Endothelial cell of umbilical vein (primary cell): ENCODE measurements around the gene AUTS2. TPM values are rescaled to one million over a fixed set of nuclear protein-coding genes. Genes with fewer than 3 reads are reported as not detected.

Experiments used
- BruUV-seq: library from RNA; stranded (reverse); fragments of 400-500 nt; replicated peaks from 2 replicates; lab custom pipeline; 2021; lab: Mats Ljungman, UMichigan
- CTCF ChIA-PET: fragments of 300-600, 350-600 bp; sonication (Branson Sonifier 250); formaldehyde crosslinking; loops from one replicate; lab custom pipeline; 2021; ENCODE audit warnings: antibody characterized with exemption, inconsistent platforms; lab: Charles Lee
- POLR2A ChIA-PET: fragments of 300-600, 350-600 bp; sonication (Branson Sonifier 250); formaldehyde crosslinking; loops from one replicate; lab custom pipeline; 2021; ENCODE audit warnings: antibody characterized with exemption, inconsistent platforms; lab: Charles Lee
- DNase-seq: peaks from one replicate; pipeline ENCODE4 v3.0.0-alpha.2; 2011; ENCODE audit warnings: low read depth, low spot score
- FAIRE-seq: peaks from 2 replicates; lab custom pipeline; 2011; peaks lifted over from hg19 to GRCh38; lab: Jason Lieb, UNC
- H2AFZ ChIP-seq: 2 replicates; pipeline ENCODE4 v1.6.0; 2012; ENCODE audit warnings: low read depth, low read length, control low read depth, inconsistent platforms
- H3K27ac ChIP-seq: 2 replicates; pipeline ENCODE4 v1.5.1; 2011; ENCODE audit warnings: low read depth, mild to moderate bottlenecking, control low read depth, low read length, moderate library complexity; ENCODE audit not compliant: insufficient read depth
- H3K27me3 ChIP-seq, 2 experiments: 2 replicates each; pipeline versions ENCODE4 v1.6.0 to v1.6.1; 2011; ENCODE audit warnings: low read length in 2 of 2, mixed read lengths in 1 of 2; ENCODE audit not compliant: control insufficient read depth in 2 of 2, insufficient read depth in 2 of 2
- H3K36me3 ChIP-seq, 2 experiments: 2 replicates in 1 of 2; 3 replicates in 1 of 2; pipeline ENCODE4 v1.5.1; 2011; ENCODE audit warnings: low read length in 2 of 2, mild to moderate bottlenecking in 1 of 2, moderate library complexity in 1 of 2; ENCODE audit not compliant: control insufficient read depth in 2 of 2, insufficient read depth in 2 of 2; ENCODE audit errors: extremely low read depth in 1 of 2
- H3K4me1 ChIP-seq: 3 replicates; pipeline ENCODE4 v1.5.1; 2011; ENCODE audit warnings: mild to moderate bottlenecking, low read length; ENCODE audit not compliant: control insufficient read depth, insufficient read depth; ENCODE audit errors: extremely low read depth
- H3K4me2 ChIP-seq: 2 replicates; pipeline ENCODE4 v1.6.1; 2011; ENCODE audit warnings: low read length, control low read depth, mixed read lengths; ENCODE audit not compliant: insufficient read depth
- H3K4me3 ChIP-seq, 3 experiments: fragments of 200-600 bp in 1 of 3; sonication (generic), shearing (Covaris generic) in 1 of 3; replicated peaks in 1 of 3; 2 replicates each; pipeline ENCODE4 v1.5.1; 2011 to 2016; ENCODE audit warnings: control low read depth in 3 of 3, low read length in 3 of 3, mild to moderate bottlenecking in 2 of 3, inconsistent platforms in 1 of 3, low read depth in 1 of 3, moderate library complexity in 1 of 3; ENCODE audit not compliant: insufficient read depth in 1 of 3
- H3K79me2 ChIP-seq: 2 replicates; pipeline ENCODE4 v1.6.0; 2012; ENCODE audit warnings: low read length, inconsistent platforms; ENCODE audit not compliant: control insufficient read depth, insufficient read depth
- H3K9ac ChIP-seq: replicated peaks from 2 replicates; pipeline ENCODE3; 2011; ENCODE audit warnings: low read length, control low read depth; ENCODE audit not compliant: insufficient read depth; ENCODE audit errors: extremely low read depth
- H3K9me1 ChIP-seq: replicated peaks from 3 replicates; pipeline ENCODE4 v1.6.0; 2011; ENCODE audit warnings: mild to moderate bottlenecking, low read length; ENCODE audit not compliant: control insufficient read depth, insufficient read depth; ENCODE audit errors: extremely low read depth
- H3K9me3 ChIP-seq: replicated peaks from 2 replicates; pipeline ENCODE4 v1.5.1; 2012; ENCODE audit warnings: low read length, inconsistent platforms; ENCODE audit not compliant: control insufficient read depth, insufficient read depth
- H4K20me1 ChIP-seq: replicated peaks from 2 replicates; pipeline ENCODE3; 2011; ENCODE audit warnings: mild to moderate bottlenecking, low read length; ENCODE audit not compliant: control insufficient read depth, insufficient read depth; ENCODE audit errors: extremely low read depth
- CTCF ChIP-seq, 2 donors: IDR thresholded peaks; 1 replicate in 1 of 2; 2 replicates in 1 of 2; pipeline ENCODE4 v1.5.1; 2011; ENCODE audit warnings: low read length in 2 of 2, mild to moderate bottlenecking in 2 of 2, moderate library complexity in 2 of 2, control low read depth in 1 of 2, inconsistent platforms in 1 of 2, low read depth in 1 of 2; ENCODE audit not compliant: insufficient read depth in 1 of 2; ENCODE audit errors: extremely low read depth in 1 of 2
- EZH2 ChIP-seq: IDR thresholded peaks from 2 replicates; pipeline ENCODE4 v1.6.1; 2012; ENCODE audit warnings: borderline replicate concordance, low read depth, mild to moderate bottlenecking, moderate library complexity, low read length, inconsistent platforms; ENCODE audit not compliant: severe bottlenecking
- FOS ChIP-seq: IDR thresholded peaks from 2 replicates; pipeline ENCODE4 v1.6.1; 2011; ENCODE audit warnings: mild to moderate bottlenecking, low read length, moderate library complexity, borderline replicate concordance; ENCODE audit not compliant: insufficient read depth
- GATA2 ChIP-seq: IDR thresholded peaks from 2 replicates; pipeline ENCODE4 v1.7.0; 2011; ENCODE audit warnings: low read depth, mild to moderate bottlenecking, moderate library complexity, mixed read lengths, low read length; ENCODE audit not compliant: insufficient read length, insufficient read depth
- JUN ChIP-seq: IDR thresholded peaks from 2 replicates; pipeline ENCODE4 v1.6.1; 2011; ENCODE audit warnings: borderline replicate concordance, low read depth; ENCODE audit not compliant: insufficient read length, insufficient read depth
- MAX ChIP-seq: IDR thresholded peaks from 2 replicates; pipeline ENCODE4 v1.6.1; 2011; ENCODE audit not compliant: insufficient read depth, insufficient read length
- MYC ChIP-seq: IDR thresholded peaks from one replicate; pipeline ENCODE4 v1.6.1; 2011; ENCODE audit warnings: mild to moderate bottlenecking, low read depth, low read length
- POLR2A ChIP-seq: IDR thresholded peaks from 2 replicates; pipeline ENCODE4 v1.6.1; 2012; ENCODE audit warnings: low read depth, mild to moderate bottlenecking, control low read depth, low read length
- POLR2AphosphoS5 ChIP-seq: IDR thresholded peaks from 2 replicates; pipeline ENCODE4 v1.6.1; 2012; ENCODE audit warnings: low read depth, mild to moderate bottlenecking, control low read depth, low read length, moderate library complexity; ENCODE audit not compliant: insufficient read depth
- dilution Hi-C: fragments of 300-500 bp; cut with MboI; formaldehyde crosslinking; loops from one replicate; pipeline ENCODE4 v1.15.0; 2019; ENCODE audit warnings: low sequenced_read_pairs; ENCODE audit not compliant: extremely low pct_ligation_motif_present
- intact Hi-C: fragments of 100-400 bp; cut with micrococcal nuclease; formaldehyde crosslinking; loops from one replicate; pipeline ENCODE4 v1.10.0; 2022
- polyA plus RNA-seq, 4 experiments: library from polyadenylated mRNA; depleted of rRNA in 3 of 4; stranded (reverse) in 3 of 4; unstranded in 1 of 4; fragments of >200 nt; gene quantifications; 2 replicates each; pipeline versions ENCODE4 v1.2.1 to v1.2.3, GENCODE V29; 2011 to 2012; ENCODE audit warnings: missing spikeins in 1 of 4
- total RNA-seq: library from RNA; stranded (reverse); gene quantifications from 2 replicates; pipeline ENCODE4 v1.2.3, GENCODE V29; 2021

AUTS2 gene
- total and polyA plus RNA-seq, 2 donors (not counting 3 experiments of a cell fraction or from before 2014, with no cell fraction given) = 0.59 to 8.0 TPM

GRCh38 chr7:70502117-70502863, 904.0 kb downstream of the AUTS2 start:
- dilution Hi-C loops = no loop called here

More at GRCh38 chr7:70502117-70502863, 904.0 kb downstream of the AUTS2 start:
- no peak for DNase-seq
- no peaks in the 10 kb centered on the region for H3K79me2 ChIP-seq
- intact Hi-C loops = no loop called here
- no peak overlapping the region for H3K4me2 ChIP-seq
- no peaks in the 10 kb centered on the region for H3K36me3 ChIP-seq
- no peak overlapping the region for H3K9ac ChIP-seq
- no peak for TF ChIP-seq POLR2AphosphoS5
- TF ChIP-seq POLR2A = no peak
- no peak for TF ChIP-seq GATA2
- no peak for TF ChIP-seq CTCF (IDR thresholded peaks at IDR 0.05; ENCODE audit: extremely low read depth in 1 of 2, insufficient read depth in 1 of 2, low read depth in 1 of 2, low read length in 2 of 2)
- TF ChIP-seq MAX = no peak
- no peak for TF ChIP-seq FOS
- no peak for TF ChIP-seq MYC
- TF ChIP-seq EZH2 = no peak
- no peak for TF ChIP-seq JUN
- H4K20me1 ChIP-seq = no peaks in the 10 kb centered on the region
- no peaks in the 10 kb centered on the region for H3K4me1 ChIP-seq
- peaks cover 7% of the 10 kb centered on the region for H3K9me3 ChIP-seq
- BruUV-seq = no TSS peak
- H3K4me3 ChIP-seq = no peak overlapping the region
- ChIA-PET CTCF (no interaction called here), POLR2A (no interaction called here)
- H2AFZ ChIP-seq = no peak overlapping the region
- no peak overlapping the region for H3K27ac ChIP-seq
- H3K9me1 ChIP-seq = no peaks in the 10 kb centered on the region
- no peaks in the 10 kb centered on the region for H3K27me3 ChIP-seq
- no peak for FAIRE-seq
